Progenitor cell of endocrine pancreas (in vitro differentiated cells): ENCODE results near the gene SPATA17. TPM values are rescaled to one million over a fixed set of nuclear protein-coding genes. Genes with fewer than 3 reads are reported as not detected.

Source experiments
- DNase-seq: peaks from one replicate; pipeline ENCODE4 v3.0.0; 2021; ENCODE audit warnings: low spot score; ENCODE audit not compliant: unreplicated experiment
- H3K27ac Mint-ChIP-seq: 2 replicates; pipeline ENCODE4 v1.8.0; 2021; ENCODE audit warnings: mild to moderate bottlenecking, moderate library complexity, mixed read lengths
- H3K27me3 Mint-ChIP-seq: 2 replicates; pipeline ENCODE4 v1.8.0; 2021; ENCODE audit warnings: mixed read lengths
- H3K36me3 Mint-ChIP-seq: 2 replicates; pipeline ENCODE4 v1.8.0; 2022; ENCODE audit warnings: mixed read lengths; ENCODE audit not compliant: insufficient read depth
- H3K4me1 Mint-ChIP-seq: 2 replicates; pipeline ENCODE4 v1.8.0; 2021; ENCODE audit warnings: low read depth, mixed read lengths
- H3K4me3 Mint-ChIP-seq: 2 replicates; pipeline ENCODE4 v1.8.0; 2021; ENCODE audit warnings: low read depth, mild to moderate bottlenecking, moderate library complexity, mixed read lengths
- H3K9me3 Mint-ChIP-seq: 2 replicates; pipeline ENCODE4 v1.8.0; 2021; ENCODE audit warnings: low read depth, mixed read lengths
- CTCF ChIP-seq: fragments of 200-600 bp; sonication (generic); IDR thresholded peaks from one replicate; pipeline ENCODE4 v1.5.0; 2021; ENCODE audit warnings: antibody characterized with exemption, mild to moderate bottlenecking; ENCODE audit not compliant: unreplicated experiment
- total RNA-seq: library from RNA; stranded (reverse); gene quantifications from 2 replicates; pipeline ENCODE4 v1.2.1, GENCODE V29; 2021

The SPATA17 gene
- total RNA-seq, 1 donor from 2014 or later, result 5.1 TPM

GRCh38 chr1:217712925-217713597 lies 81.9 kb downstream of the SPATA17 start:
- Mint-ChIP-seq H3K4me1 (peaks cover 5% of the 10 kb centered on the region), H3K9me3 (peaks cover 5% of the 10 kb centered on the region), H3K36me3 (no peaks in the 10 kb centered on the region), H3K4me3 (no peak overlapping the region), H3K27me3 (no peaks in the 10 kb centered on the region), H3K27ac (no peak overlapping the region)
- DNase-seq, result no peak
- no peak for TF ChIP-seq CTCF

- H3K27me3 Mint-ChIP-seq, result no peaks in the 10 kb centered on the region
- no peak for DNase-seq
- H3K4me3 Mint-ChIP-seq, result no peak overlapping the region
- no peak overlapping the region for H3K27ac Mint-ChIP-seq
- TF ChIP-seq CTCF, result no peak
- H3K4me1 Mint-ChIP-seq, result peaks cover 8% of the 10 kb centered on the region
- H3K36me3 Mint-ChIP-seq, result no peaks in the 10 kb centered on the region
- H3K9me3 Mint-ChIP-seq, result no peaks in the 10 kb centered on the region
These were observed 84.5 kb downstream of the SPATA17 start for GRCh38 chr1:217715681-217716080.

- Mint-ChIP-seq H3K9me3 (no peaks in the 10 kb centered on the region), H3K27ac (peak overlapping the region; percentile 25), H3K36me3 (no peaks in the 10 kb centered on the region), H3K4me1 (peaks cover 11% of the 10 kb centered on the region), H3K4me3 (no peak overlapping the region), H3K27me3 (no peaks in the 10 kb centered on the region)
- no peak for TF ChIP-seq CTCF
- no peak for DNase-seq
These were observed 86.8 kb downstream of the SPATA17 start for GRCh38 chr1:217717959-217718358.

GRCh38 chr1:217718873-217719272 lies 87.7 kb downstream of the SPATA17 start:
- no peak for DNase-seq
- no peak for TF ChIP-seq CTCF
- no peaks in the 10 kb centered on the region for H3K27me3 Mint-ChIP-seq
- peaks cover 1% of the 10 kb centered on the region for H3K36me3 Mint-ChIP-seq
- no peak overlapping the region for H3K27ac Mint-ChIP-seq
- H3K9me3 Mint-ChIP-seq, result no peaks in the 10 kb centered on the region
- peaks cover 11% of the 10 kb centered on the region for H3K4me1 Mint-ChIP-seq
- no peak overlapping the region for H3K4me3 Mint-ChIP-seq

- Mint-ChIP-seq H3K9me3 (no peaks in the 10 kb centered on the region), H3K27me3 (no peaks in the 10 kb centered on the region), H3K4me3 (no peak overlapping the region), H3K27ac (no peak overlapping the region), H3K36me3 (peaks cover 1% of the 10 kb centered on the region), H3K4me1 (peaks cover 18% of the 10 kb centered on the region)
- DNase-seq, result no peak
- TF ChIP-seq CTCF, result no peak
These were observed 90.5 kb downstream of the SPATA17 start for GRCh38 chr1:217721692-217722091.
